Esophagus squamous epithelium (tissue), 5 donors: Measurements from ENCODE around the gene ZNF770. TPM values are rescaled to one million over a fixed set of nuclear protein-coding genes. Genes with fewer than 3 reads are reported as not detected.
"Not testable (repeated sequence)": the region's sequence is repeated elsewhere in the genome, so short reads cannot be mapped to it uniquely, and the experiment has no call there.

Source experiments
- DNase-seq: peaks from one replicate; lab custom pipeline; 2025; lab: John Stamatoyannopoulos, UW
- H3K27ac ChIP-seq, 4 donors: fragments of 200-600 bp; sonication (generic); one replicate each; pipeline ENCODE4 v1.5.1; 2016 to 2019; ENCODE audit warnings: mild to moderate bottlenecking in 1 of 4
- H3K27me3 ChIP-seq, 4 donors: fragments of 200-600 bp; sonication (generic); 1 replicate in 3 of 4; 2 replicates in 1 of 4; pipeline versions ENCODE4 v1.5.1 to v1.6.0; 2017 to 2021; ENCODE audit warnings: antibody characterized with exemption in 1 of 4
- H3K36me3 ChIP-seq, 3 donors: fragments of 200-600 bp; sonication (generic); one replicate each; pipeline ENCODE4 v1.5.1; 2016 to 2019
- H3K4me1 ChIP-seq, 3 donors: fragments of 200-600 bp; sonication (generic); one replicate each; pipeline ENCODE4 v1.5.1; 2017 to 2019
- H3K4me3 ChIP-seq, 4 donors: fragments of 200-600 bp; sonication (generic); 1 replicate in 3 of 4; 2 replicates in 1 of 4; pipeline ENCODE4 v1.5.1; 2016 to 2019; ENCODE audit warnings: mild to moderate bottlenecking in 2 of 4, moderate library complexity in 1 of 4
- H3K9me3 ChIP-seq, 3 donors: fragments of 200-600 bp; sonication (generic); one replicate each; pipeline ENCODE4 v1.5.1; 2016 to 2019
- CTCF ChIP-seq, 6 experiments: fragments of 450-650 bp in 4 of 6; fragments of 200-600 bp in 2 of 6; sonication (generic) in 2 of 6; IDR thresholded peaks; one replicate each; pipeline ENCODE4 v1.5.1; 2016 to 2019; ENCODE audit warnings: antibody characterized with exemption in 6 of 6, mild to moderate bottlenecking in 4 of 6, moderate library complexity in 4 of 6
- POLR2A ChIP-seq, 4 donors: fragments of 450-650 bp; IDR thresholded peaks; one replicate each; pipeline ENCODE4 v1.6.1; 2017; ENCODE audit warnings: antibody characterized with exemption in 4 of 4, mild to moderate bottlenecking in 4 of 4, moderate library complexity in 3 of 4
- WGBS, 2 donors: methylation state at CpG; one replicate each; pipeline ENCODE4 v1.1.5; 2018; 5-methylcytosine and 5-hydroxymethylcytosine counted together
- intact Hi-C: fragments of 100-400 bp; cut with DNase I; formaldehyde crosslinking; loops from one replicate; pipeline ENCODE4 v1.15.0; 2022
- total RNA-seq, 4 donors: library from RNA; depleted of rRNA; stranded (reverse); fragments of >200 nt; gene quantifications; one replicate each; pipeline ENCODE4 v1.1.0, GENCODE V29; 2016
- donor health status: DM: yes; HTN: yes; CAD: no.

Gene ZNF770
- total RNA-seq, 4 donors from 2014 or later: 49.0 to 70.4 (median 55.9) TPM

GRCh38 chr15:34984889-34985630 lies 3.0 kb downstream of the ZNF770 start:
- no peak for DNase-seq
- WGBS, 2 donors: 46 to 50% methylated on average over 9 of the region's 9 CpGs

GRCh38 chr15:34976743-34977142 lies 11.3 kb downstream of the ZNF770 start:
- TF ChIP-seq POLR2A (IDR thresholded peaks at IDR 0.05): no peak
- TF ChIP-seq CTCF (IDR thresholded peaks at IDR 0.05): no peak
- no peaks in the 10 kb centered on the region for H3K27me3 ChIP-seq
- H3K9me3 ChIP-seq: no peaks in the 10 kb centered on the region
- H3K36me3 ChIP-seq: peaks cover 0 to 34% (median 0%) of the 10 kb centered on the region in 3 donors
- intact Hi-C loops: no loop called here
- no peaks in the 10 kb centered on the region for H3K4me1 ChIP-seq
- WGBS, 2 donors: 54 to 76% methylated on average over 2 of the region's 2 CpGs
- no peak overlapping the region for H3K27ac ChIP-seq
- DNase-seq: no peak
- H3K4me3 ChIP-seq: no peak overlapping the region

More at GRCh38 chr15:34984889-34985630, 3.0 kb downstream of the ZNF770 start:
- Histone ChIP-seq H3K4me3 (peak overlapping the region; percentile 0 to 83 (median 78)), H3K9me3 (no peaks in the 10 kb centered on the region), H3K36me3 (peaks cover 0 to 49% (median 0%) of the 10 kb centered on the region in 3 donors), H3K4me1 (peaks cover 15 to 53% (median 28%) of the 10 kb centered on the region in 3 donors), H3K27ac (peak overlapping the region in 3 of 4 donors; percentile 96 to 98 (median 98)), H3K27me3 (no peaks in the 10 kb centered on the region)
- intact Hi-C loops: no loop called here
- TF ChIP-seq POLR2A (IDR thresholded peaks at IDR 0.05) (no peak), CTCF (IDR thresholded peaks at IDR 0.05) (no peak)

GRCh38 chr15:34976073-34976472 lies 12.0 kb downstream of the ZNF770 start:
- no peak overlapping the region for H3K27ac ChIP-seq
- H3K9me3 ChIP-seq: no peaks in the 10 kb centered on the region
- no peaks in the 10 kb centered on the region for H3K4me1 ChIP-seq
- no peak for DNase-seq
- no peaks in the 10 kb centered on the region for H3K27me3 ChIP-seq
- intact Hi-C loops: no loop called here
- TF ChIP-seq CTCF (IDR thresholded peaks at IDR 0.05) (no peak), POLR2A (IDR thresholded peaks at IDR 0.05) (no peak)
- WGBS, 2 donors: 91 to 97% methylated on average over 2 of the region's 2 CpGs
- no peak overlapping the region for H3K4me3 ChIP-seq
- H3K36me3 ChIP-seq: peaks cover 0 to 28% (median 0%) of the 10 kb centered on the region in 3 donors

- TF ChIP-seq CTCF (IDR thresholded peaks at IDR 0.05) (no peak), POLR2A (IDR thresholded peaks at IDR 0.05) (no peak)
- H3K9me3 ChIP-seq: no peaks in the 10 kb centered on the region
- H3K27me3 ChIP-seq: no peaks in the 10 kb centered on the region
- H3K4me3 ChIP-seq: no peak overlapping the region
- peaks cover 5 to 12% (median 5%) of the 10 kb centered on the region in 3 donors for H3K4me1 ChIP-seq
- no peak overlapping the region for H3K27ac ChIP-seq
- 58 to 77% methylated on average over 2 of the region's 2 CpGs for WGBS, 2 donors
- intact Hi-C loops: no loop called here
- H3K36me3 ChIP-seq: peaks cover 0 to 5% (median 0%) of the 10 kb centered on the region in 3 donors
- DNase-seq: no peak
Observed at GRCh38 chr15:34973512-34973911, 14.6 kb downstream of the ZNF770 start.

GRCh38 chr15:34970098-34970643 lies 17.9 kb downstream of the ZNF770 start:
- H3K9me3 ChIP-seq, H3K27me3 ChIP-seq, intact Hi-C loops, DNase-seq: not testable (repeated sequence)
- Histone ChIP-seq H3K4me3 (peak overlapping the region; percentile 79 to 97 (median 94)), H3K27ac (peak overlapping the region; percentile 87 to 90 (median 88)), H3K36me3 (peaks cover 0 to 11% (median 0%) of the 10 kb centered on the region in 3 donors), H3K4me1 (peaks cover 18 to 40% (median 22%) of the 10 kb centered on the region in 3 donors)
- WGBS, 2 donors: 64% methylated on average over 21 of the region's 21 CpGs
